Stimulated activated CD8-positive, alpha-beta memory T cell treated with anti-CD3 and anti-CD28 coated beads, Interleukin-15, amount 100 ng/mL, for 4 hours (primary cell): ENCODE measurements around the gene PPP1R2.
A peak's percentile ranks its signal among the peaks of the same experiment; 100 is the strongest.
"Not testable (repeated sequence)": the region's sequence is repeated elsewhere in the genome, so short reads cannot be mapped to it uniquely, and the experiment has no call there.

Experiments
- DNase-seq, 2 donors: peaks; one replicate each; pipeline ENCODE4 v3.0.0-alpha.2; 2020; ENCODE audit warnings: low read depth in 2 of 2

The PPP1R2 gene

DNA sequence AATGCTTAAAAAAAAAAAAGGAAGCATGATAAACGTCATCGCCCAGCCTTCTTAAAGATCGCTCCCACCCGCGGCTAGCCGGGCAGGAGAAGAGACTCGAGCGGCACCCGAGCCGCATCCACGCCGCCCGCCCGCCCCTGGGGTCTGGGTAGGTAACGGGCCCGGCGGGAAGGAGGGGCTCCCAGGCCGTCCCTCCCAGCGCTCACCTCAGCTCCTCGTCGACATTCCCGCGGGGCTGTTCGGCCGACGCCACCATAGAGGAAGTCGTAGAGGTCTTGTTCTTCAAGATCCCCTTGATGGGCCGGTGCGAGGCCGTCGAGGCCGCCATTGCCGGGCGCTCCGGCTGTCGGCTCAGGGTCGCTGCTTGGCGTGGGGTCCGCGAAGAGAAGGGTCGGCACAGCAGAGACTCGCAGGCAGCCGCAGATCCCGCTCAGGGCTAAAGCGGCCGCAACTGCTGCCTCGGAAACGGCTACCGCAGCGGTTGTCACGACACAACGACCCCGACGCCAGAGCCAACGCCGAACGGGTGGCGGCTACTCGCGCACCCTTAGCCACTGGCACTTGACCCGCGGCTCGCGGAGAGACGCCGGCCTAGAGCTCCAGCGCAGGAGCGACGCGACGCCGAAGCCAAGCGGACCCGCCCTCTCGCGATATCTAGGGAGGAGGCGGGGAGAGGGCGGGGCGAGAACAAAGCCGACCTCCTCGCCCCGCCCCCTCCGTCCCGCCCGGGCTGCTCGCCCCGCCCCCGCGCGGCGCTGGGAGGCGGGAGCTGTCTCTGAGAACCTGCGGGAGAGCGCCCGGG, at the start of gene PPP1R2:
TSS of gene PPP1R2 (minus strand) at position 628 of the 802 bp plus-strand sequence. CDS start at position 328, 300 bp downstream.
- DNase-seq = peak; percentile 77 to 82

- no peak for DNase-seq
These were observed 48.7 kb upstream of the PPP1R2 start for GRCh38 chr3:195591852-195592251.

GRCh38 chr3:195591220-195591619, 48.1 kb upstream of the PPP1R2 start:
- no peak for DNase-seq

GRCh38 chr3:195590381-195590780, 47.3 kb upstream of the PPP1R2 start:
- DNase-seq = not testable (repeated sequence)

GRCh38 chr3:195589796-195590195, 46.7 kb upstream of the PPP1R2 start:
- DNase-seq = not testable (repeated sequence)

DNA sequence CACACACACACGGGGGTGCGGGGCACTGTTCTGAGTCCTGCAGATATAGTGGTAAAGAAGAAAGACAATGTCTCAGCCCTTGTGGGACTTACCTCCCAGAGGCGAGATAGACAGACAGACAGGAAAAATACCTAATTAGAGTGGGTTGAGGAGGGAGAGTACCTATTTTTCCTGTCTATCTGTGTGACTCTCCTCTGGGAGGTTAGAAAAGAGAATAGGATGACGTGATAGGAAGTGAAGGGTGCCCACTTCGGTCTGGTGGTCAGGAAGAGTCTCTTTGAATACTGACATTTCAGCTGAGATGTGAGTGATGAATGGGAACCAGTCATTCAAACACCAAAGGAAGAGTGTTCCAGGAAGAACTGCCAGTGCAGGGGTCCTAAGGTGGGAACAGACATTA, 44.7 kb upstream of the PPP1R2 start:
- DNase-seq = no peak

DNA sequence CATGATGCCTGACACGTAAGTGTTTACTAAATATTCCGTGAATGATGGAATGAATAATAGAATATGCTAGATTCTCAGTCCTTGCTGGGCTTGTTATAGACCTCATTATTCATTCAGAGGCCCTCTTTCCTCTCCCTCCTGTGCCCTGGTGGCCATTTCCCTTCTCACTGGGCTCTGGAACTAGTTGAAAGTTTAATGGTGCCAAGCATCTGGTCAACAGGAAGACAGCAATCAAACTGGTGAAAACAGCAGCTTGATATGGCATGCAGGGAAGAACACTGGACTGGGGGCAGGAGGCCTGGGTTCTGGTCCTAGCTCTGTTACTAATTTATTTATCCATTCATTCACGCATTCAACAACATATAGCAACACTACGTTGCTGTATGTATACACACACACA, 44.3 kb upstream of the PPP1R2 start:
- no peak for DNase-seq

DNA sequence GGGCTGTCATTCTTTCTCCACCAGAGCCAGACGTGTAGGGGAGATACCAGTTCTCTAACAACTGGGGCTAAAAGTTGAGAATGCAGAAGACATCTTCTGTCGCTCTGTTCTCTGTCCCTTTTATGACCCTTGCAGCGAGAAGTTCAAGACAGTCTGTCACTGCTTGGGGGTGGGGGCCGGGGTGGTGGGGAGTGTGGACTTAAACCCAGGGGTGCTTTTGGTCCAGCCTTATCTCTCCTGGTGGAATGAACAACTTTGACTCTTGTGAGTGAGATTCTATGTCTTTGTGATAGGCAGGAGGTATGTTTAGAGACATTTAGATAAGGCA, 41.4 kb upstream of the PPP1R2 start:
- DNase-seq = no peak

GRCh38 chr3:195583831-195584542, 40.9 kb upstream of the PPP1R2 start, which contains the start of gene APOD:
TSS of gene APOD (minus strand) at chr3:195583940. CDS start at chr3:195579461, 4,479 bp downstream.
- no peak for DNase-seq

- no peak for DNase-seq
These were observed 39.8 kb upstream of the PPP1R2 start for GRCh38 chr3:195582947-195583346.

- DNase-seq = no peak
These were observed 37.8 kb upstream of the PPP1R2 start for GRCh38 chr3:195580744-195581443.

- DNase-seq = no peak
These were observed 36.2 kb upstream of the PPP1R2 start for GRCh38 chr3:195579281-195579680.

DNA sequence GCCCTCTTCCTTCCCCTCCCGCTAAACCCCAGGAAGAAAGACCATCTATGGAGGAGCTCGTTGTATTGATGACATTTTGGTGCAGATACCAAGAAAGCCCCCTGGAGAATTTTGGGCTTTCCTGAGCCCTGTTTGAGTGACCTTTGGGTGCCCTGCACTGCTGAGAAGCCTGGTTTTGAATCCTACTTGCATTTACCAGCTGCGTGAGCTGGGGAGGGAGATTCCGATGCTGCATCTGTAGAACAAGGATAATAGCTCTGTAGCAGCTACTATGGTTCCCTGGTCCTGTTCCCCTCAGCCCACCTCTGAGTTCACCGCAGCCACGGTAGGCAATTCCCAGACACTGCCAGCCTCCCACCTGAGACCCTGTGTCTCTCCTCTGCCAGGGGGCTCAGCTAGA, 35.4 kb upstream of the PPP1R2 start:
- no peak for DNase-seq

DNA sequence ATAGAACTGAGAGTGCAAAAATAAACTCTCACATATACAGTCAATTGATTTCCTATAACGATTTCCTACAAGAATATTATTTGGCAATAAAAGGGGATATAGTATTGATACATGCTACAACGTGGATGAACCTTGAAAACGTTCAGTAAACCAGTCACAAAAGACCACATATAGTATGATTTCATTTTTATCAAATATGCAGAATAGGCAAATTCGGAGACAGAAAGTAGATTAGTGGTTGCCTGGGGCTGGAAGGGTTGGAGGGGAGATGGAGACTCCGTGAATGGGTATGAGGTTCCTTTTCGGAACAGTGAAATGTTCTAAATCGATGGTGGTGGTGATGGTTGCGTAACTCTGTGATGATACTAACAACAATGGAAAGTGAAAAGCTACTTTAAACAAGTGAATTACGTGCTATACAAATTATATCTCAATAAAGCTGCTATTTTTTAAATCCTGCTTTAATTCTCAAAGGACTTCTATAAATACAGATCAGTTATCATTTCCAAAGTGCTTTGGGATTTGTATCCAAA, 34.6 kb upstream of the PPP1R2 start:
- DNase-seq = no peak

DNA sequence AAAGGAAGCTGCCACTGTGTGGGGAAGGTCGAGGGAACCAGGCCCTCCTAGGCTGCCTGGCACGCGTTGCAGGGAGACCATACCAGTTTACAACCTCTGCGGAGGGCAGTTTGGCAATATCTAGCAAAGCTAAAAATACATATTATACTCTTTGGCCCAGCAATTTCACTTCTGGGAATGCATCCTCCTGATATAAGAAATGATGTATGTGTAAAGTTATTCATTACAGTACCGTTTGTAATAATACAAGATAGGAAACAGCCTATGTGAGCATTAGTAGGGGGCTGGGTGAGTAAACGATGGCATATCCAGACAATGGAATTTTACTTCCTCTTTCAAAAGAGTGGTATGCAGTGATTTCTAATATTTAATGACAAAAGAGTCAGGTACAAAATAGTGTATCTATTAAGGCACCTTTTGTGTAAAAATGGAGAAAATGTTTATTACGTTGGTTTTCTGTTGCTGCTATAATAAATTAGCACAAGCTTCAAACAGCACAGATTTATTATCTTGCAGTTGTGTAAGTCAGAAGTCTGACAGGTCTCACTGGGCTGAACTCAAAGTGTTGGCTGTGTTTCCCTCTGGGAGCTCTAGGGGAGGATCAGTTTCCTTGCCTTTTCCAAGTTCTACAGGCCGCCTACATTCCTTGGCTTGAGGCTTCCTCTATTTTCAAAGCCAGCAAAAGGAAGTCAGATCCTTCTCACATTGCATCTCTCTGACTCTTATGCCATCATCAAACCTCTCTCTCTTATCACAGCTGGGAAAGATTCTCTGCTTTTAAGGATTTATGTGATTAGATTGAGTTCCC, 31.6 kb upstream of the PPP1R2 start:
- DNase-seq = no peak

DNA sequence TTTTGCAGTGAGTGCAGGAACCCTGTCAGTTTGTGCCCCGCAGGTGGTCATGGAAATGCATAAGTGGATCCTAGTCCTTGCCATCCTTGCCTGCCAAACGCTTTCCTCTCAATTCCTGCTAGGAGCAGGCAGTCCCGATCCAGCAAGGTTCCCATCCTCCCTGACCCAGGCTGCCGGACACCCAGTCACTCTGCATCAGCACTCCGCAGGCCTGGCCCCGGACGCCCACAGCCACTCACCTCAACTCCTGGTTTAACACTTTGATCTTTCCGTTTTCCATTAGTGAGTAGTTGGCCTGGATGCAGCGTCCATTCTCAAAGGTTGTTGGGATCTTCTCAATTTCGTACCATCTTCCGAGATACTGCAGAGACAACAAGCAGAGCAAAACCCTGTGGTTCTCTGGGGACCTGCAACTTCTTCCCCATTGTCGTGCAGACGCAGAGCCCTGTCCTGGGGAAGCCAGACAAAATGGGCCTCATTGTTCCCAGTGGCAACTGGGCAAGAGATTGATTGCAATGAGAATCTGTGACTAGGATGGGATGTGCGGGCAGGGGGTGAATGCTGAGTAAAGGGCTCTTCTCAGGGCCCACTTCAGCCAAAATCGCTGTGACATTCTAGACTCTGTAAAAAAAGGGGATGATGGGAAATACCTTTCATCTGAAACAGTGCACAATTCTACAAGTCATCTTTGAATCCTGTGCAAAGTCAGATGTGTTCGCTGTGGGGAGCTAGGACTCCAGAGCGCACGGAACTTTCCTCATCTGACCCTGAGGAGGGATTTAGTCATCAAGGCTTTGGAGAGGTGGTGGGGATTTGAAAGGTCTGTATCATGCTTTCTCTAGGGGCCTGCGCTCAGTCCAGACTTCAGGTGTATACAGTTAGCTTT, 30.7 kb upstream of the PPP1R2 start:
- no peak for DNase-seq

DNA sequence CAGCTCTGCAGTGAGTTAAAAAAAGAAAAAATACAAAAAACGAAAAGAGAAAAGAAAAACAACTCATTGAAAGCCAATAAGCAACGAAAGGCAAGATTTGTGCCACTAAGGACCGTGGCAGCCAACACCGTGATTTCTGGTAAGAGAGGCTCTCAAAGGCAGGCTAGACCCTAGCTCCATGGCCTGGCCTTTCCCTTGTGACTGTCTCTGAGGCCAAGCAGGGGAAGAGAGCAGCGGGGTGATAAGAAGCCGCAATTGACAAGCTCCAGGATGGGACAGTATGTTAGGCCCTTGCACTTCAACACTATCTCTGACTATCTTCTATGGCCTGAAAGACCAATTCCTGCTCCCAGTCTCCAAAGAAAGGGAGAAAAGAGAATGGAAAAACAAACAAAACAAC, 28.2 kb upstream of the PPP1R2 start:
- no peak for DNase-seq

- no peak for DNase-seq
These were observed 27.8 kb upstream of the PPP1R2 start for GRCh38 chr3:195570912-195571311.

- DNase-seq = no peak
These were observed 27.2 kb upstream of the PPP1R2 start for GRCh38 chr3:195570344-195570743.

GRCh38 chr3:195568630-195569029, 25.5 kb upstream of the PPP1R2 start:
- no peak for DNase-seq
